ENCODE data around the gene ARID1B. TPM values are rescaled to one million over a fixed set of nuclear protein-coding genes. Genes with fewer than 3 reads are reported as not detected.
A peak's percentile ranks its signal among the peaks of the same experiment; 100 is the strongest.

ARID1B gene
- total RNA-seq, 1 donor from 2014 or later: 67.5 TPM

GRCh38 chr6:157226026-157226625, 448.9 kb downstream of the ARID1B start:
- Mint-ChIP-seq H3K36me3 (ENCODE audit: low read depth) (no peaks in the 10 kb centered on the region), H3K27ac (no peak overlapping the region), H3K27me3 (no peaks in the 10 kb centered on the region), H3K4me1 (peaks cover 36% of the 10 kb centered on the region), H3K9me3 (no peaks in the 10 kb centered on the region), H3K4me3 (no peak overlapping the region)
- intact Hi-C loops (cut with micrococcal nuclease): no loop called here
- DNase-seq: no peak

GRCh38 chr6:157226761-157227160, 449.6 kb downstream of the ARID1B start:
- no peak for DNase-seq
- Mint-ChIP-seq H3K27ac (no peak overlapping the region), H3K36me3 (ENCODE audit: low read depth) (no peaks in the 10 kb centered on the region), H3K27me3 (peaks cover under 1% of the 10 kb centered on the region), H3K9me3 (no peaks in the 10 kb centered on the region), H3K4me3 (no peak overlapping the region), H3K4me1 (peaks cover 31% of the 10 kb centered on the region)
- intact Hi-C loops (cut with micrococcal nuclease): no loop called here

- Mint-ChIP-seq H3K27ac (no peak overlapping the region), H3K9me3 (no peaks in the 10 kb centered on the region), H3K36me3 (ENCODE audit: low read depth) (no peaks in the 10 kb centered on the region), H3K4me3 (peak overlapping the region; percentile 32), H3K27me3 (peaks cover 3% of the 10 kb centered on the region), H3K4me1 (peaks cover 29% of the 10 kb centered on the region)
- intact Hi-C loops (cut with micrococcal nuclease): no loop called here
- DNase-seq: peak; percentile 82
These were observed 450.3 kb downstream of the ARID1B start for GRCh38 chr6:157227202-157228166.

- Mint-ChIP-seq H3K4me1 (peaks cover 22% of the 10 kb centered on the region), H3K9me3 (no peaks in the 10 kb centered on the region), H3K4me3 (no peak overlapping the region), H3K27ac (no peak overlapping the region), H3K27me3 (peaks cover 9% of the 10 kb centered on the region), H3K36me3 (ENCODE audit: low read depth) (no peaks in the 10 kb centered on the region)
- intact Hi-C loops (cut with micrococcal nuclease): no loop called here
- no peak for DNase-seq
These were observed 451.4 kb downstream of the ARID1B start for GRCh38 chr6:157228426-157229131.

GRCh38 chr6:157229132-157229618, 452.0 kb downstream of the ARID1B start:
- no peak overlapping the region for H3K27ac Mint-ChIP-seq
- intact Hi-C loops (cut with micrococcal nuclease): no loop called here
- no peak overlapping the region for H3K4me3 Mint-ChIP-seq
- no peak for DNase-seq
- H3K27me3 Mint-ChIP-seq: peaks cover 15% of the 10 kb centered on the region
- H3K4me1 Mint-ChIP-seq: peaks cover 24% of the 10 kb centered on the region
- no peaks in the 10 kb centered on the region for H3K36me3 Mint-ChIP-seq (ENCODE audit: low read depth)
- no peaks in the 10 kb centered on the region for H3K9me3 Mint-ChIP-seq

- Mint-ChIP-seq H3K9me3 (no peaks in the 10 kb centered on the region), H3K27me3 (peaks cover 18% of the 10 kb centered on the region), H3K27ac (no peak overlapping the region), H3K4me3 (no peak overlapping the region), H3K36me3 (ENCODE audit: low read depth) (no peaks in the 10 kb centered on the region), H3K4me1 (peaks cover 26% of the 10 kb centered on the region)
- intact Hi-C loops (cut with micrococcal nuclease): no loop called here
- no peak for DNase-seq
These were observed 452.5 kb downstream of the ARID1B start for GRCh38 chr6:157229713-157230112.

GRCh38 chr6:157230910-157231309, 453.7 kb downstream of the ARID1B start:
- Mint-ChIP-seq H3K4me3 (no peak overlapping the region), H3K27me3 (peaks cover 27% of the 10 kb centered on the region), H3K9me3 (no peaks in the 10 kb centered on the region), H3K4me1 (peaks cover 34% of the 10 kb centered on the region), H3K36me3 (ENCODE audit: low read depth) (peaks cover 3% of the 10 kb centered on the region), H3K27ac (no peak overlapping the region)
- intact Hi-C loops (cut with micrococcal nuclease): no loop called here
- DNase-seq: no peak

GRCh38 chr6:157232161-157232895, 455.1 kb downstream of the ARID1B start:
- no peak for DNase-seq
- peaks cover 29% of the 10 kb centered on the region for H3K4me1 Mint-ChIP-seq
- H3K9me3 Mint-ChIP-seq: no peaks in the 10 kb centered on the region
- peaks cover 3% of the 10 kb centered on the region for H3K36me3 Mint-ChIP-seq (ENCODE audit: low read depth)
- intact Hi-C loops (cut with micrococcal nuclease): no loop called here
- peaks cover 33% of the 10 kb centered on the region for H3K27me3 Mint-ChIP-seq
- H3K4me3 Mint-ChIP-seq: no peak overlapping the region
- H3K27ac Mint-ChIP-seq: no peak overlapping the region

GRCh38 chr6:157233156-157233555, 456.0 kb downstream of the ARID1B start:
- H3K36me3 Mint-ChIP-seq (ENCODE audit: low read depth): peaks cover 3% of the 10 kb centered on the region
- no peak for DNase-seq

GRCh38 chr6:157233686-157234085, 456.5 kb downstream of the ARID1B start:
- H3K27me3 Mint-ChIP-seq: peaks cover 43% of the 10 kb centered on the region
- intact Hi-C loops (cut with micrococcal nuclease): no loop called here
- H3K4me1 Mint-ChIP-seq: peaks cover 25% of the 10 kb centered on the region

More at GRCh38 chr6:157233156-157233555, 456.0 kb downstream of the ARID1B start:
- intact Hi-C loops (cut with micrococcal nuclease): no loop called here
- H3K4me1 Mint-ChIP-seq: peaks cover 23% of the 10 kb centered on the region
- H3K9me3 Mint-ChIP-seq: peaks cover 2% of the 10 kb centered on the region
- H3K4me3 Mint-ChIP-seq: no peak overlapping the region
- H3K27me3 Mint-ChIP-seq: peaks cover 38% of the 10 kb centered on the region
- no peak overlapping the region for H3K27ac Mint-ChIP-seq

GRCh38 chr6:157235600-157236039, 458.4 kb downstream of the ARID1B start:
- peak overlapping the region; percentile 99 for H3K4me3 Mint-ChIP-seq
- H3K27ac Mint-ChIP-seq: peak overlapping the region; percentile 62
- intact Hi-C loops (cut with micrococcal nuclease): loop anchor here (5.0 kb wide), 1 partner anchor 37 kb away; no protein-coding TSS in a partner anchor
- H3K27me3 Mint-ChIP-seq: peaks cover 52% of the 10 kb centered on the region
- H3K9me3 Mint-ChIP-seq: peaks cover 5% of the 10 kb centered on the region
- H3K36me3 Mint-ChIP-seq (ENCODE audit: low read depth): peaks cover 3% of the 10 kb centered on the region
- peaks cover 21% of the 10 kb centered on the region for H3K4me1 Mint-ChIP-seq
- peak; percentile 85 for DNase-seq

More at GRCh38 chr6:157233686-157234085, 456.5 kb downstream of the ARID1B start:
- H3K36me3 Mint-ChIP-seq (ENCODE audit: low read depth): peaks cover 3% of the 10 kb centered on the region
- no peak overlapping the region for H3K4me3 Mint-ChIP-seq
- H3K9me3 Mint-ChIP-seq: peaks cover 5% of the 10 kb centered on the region
- no peak for DNase-seq
- no peak overlapping the region for H3K27ac Mint-ChIP-seq

GRCh38 chr6:157236040-157236725, 459.0 kb downstream of the ARID1B start:
- Mint-ChIP-seq H3K36me3 (ENCODE audit: low read depth) (peaks cover 3% of the 10 kb centered on the region), H3K4me1 (peaks cover 22% of the 10 kb centered on the region), H3K4me3 (peak overlapping the region; percentile 99), H3K27me3 (peaks cover 52% of the 10 kb centered on the region), H3K9me3 (peaks cover 5% of the 10 kb centered on the region), H3K27ac (no peak overlapping the region)
- intact Hi-C loops (cut with micrococcal nuclease): loop anchor here (5.0 kb wide), 1 partner anchor 36 kb away; no protein-coding TSS in a partner anchor
- DNase-seq: peak; percentile 66
